Measurements from ENCODE around the gene ACVRL1.

ACVRL1 gene

DNA sequence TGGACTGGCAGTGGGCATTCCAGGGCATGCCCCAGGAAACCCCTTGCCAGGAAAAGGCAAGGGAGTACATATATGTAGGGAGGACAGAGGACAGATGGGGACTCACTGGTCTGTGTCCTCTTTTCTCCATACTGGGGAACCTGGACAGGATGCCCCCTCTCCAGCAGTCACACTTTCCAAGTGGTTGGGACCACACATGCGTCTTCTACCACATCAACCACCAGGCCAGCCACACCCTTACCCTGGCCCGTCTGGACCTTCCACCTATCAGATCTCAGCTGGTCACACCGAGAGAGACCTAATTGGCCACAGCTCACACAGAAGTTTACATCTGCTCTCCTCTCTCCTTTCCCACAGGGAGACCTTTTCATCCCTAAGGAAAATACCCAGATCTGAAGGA lies 11.1 kb upstream of the ACVRL1 start:
- in situ Hi-C loops (cut with MboI; ENCODE audit: low sequenced_read_pairs), result no loop called here

DNA sequence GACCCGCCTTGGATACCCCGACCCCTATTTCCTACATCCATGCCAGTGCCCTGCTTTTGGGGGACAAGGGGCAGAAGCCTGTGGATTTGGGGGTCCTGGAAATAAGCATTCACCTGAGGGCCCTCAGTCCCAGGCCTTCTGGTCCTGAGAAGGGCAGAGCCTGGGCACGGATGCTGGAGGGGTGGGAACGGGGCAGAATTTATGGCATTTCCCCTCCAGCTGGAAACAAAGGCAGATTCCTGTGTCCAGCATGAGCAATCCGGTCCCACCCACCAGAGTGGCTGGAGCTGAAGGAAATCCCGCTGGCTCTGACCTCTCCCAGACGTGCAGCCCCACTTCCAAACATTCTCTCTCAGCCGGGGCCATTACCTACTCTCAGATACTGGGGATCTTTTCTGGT lies 10.1 kb upstream of the ACVRL1 start:
- in situ Hi-C loops (cut with MboI; ENCODE audit: low sequenced_read_pairs), result no loop called here

DNA sequence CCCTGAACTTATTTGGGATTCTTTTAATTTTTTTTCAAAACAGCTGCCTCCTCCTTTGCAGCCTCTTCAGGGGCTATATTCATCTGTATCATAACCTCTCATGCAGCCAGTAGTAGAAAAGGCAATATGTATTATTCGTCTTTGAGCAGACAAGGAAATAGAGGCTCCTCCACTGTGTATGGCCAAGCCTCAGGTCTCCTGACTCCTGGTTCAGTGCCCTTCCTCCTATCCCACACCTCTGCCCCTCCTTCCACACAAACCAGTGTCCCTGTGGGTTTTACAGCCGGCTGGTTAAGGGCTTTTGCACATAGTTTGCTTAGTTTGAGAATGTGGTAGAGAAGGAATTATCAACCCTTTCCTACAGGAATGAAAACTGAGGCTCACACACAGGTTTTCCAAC lies 8.8 kb upstream of the ACVRL1 start:
- in situ Hi-C loops (cut with MboI; ENCODE audit: low sequenced_read_pairs), result no loop called here

DNA sequence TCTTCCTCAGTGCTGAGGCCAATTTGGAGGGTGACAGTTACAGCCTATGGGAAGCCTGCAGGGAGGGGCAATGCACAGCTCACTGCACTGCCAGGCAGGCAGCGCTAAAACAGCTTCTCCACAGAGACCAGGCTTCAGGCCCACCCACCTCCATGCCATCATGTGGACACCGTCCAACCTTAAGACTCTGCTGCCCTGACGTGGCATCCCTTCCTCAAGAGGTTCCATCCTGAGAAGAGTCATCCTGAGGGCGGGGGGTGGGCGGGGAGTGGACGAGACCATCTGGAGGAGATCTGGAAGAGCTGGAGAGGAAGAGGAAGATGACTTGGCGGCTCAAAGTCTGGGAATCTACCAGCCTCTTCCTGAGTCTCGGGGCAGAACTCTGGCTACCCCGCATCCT lies 8.4 kb upstream of the ACVRL1 start:
- in situ Hi-C loops (cut with MboI; ENCODE audit: low sequenced_read_pairs), result no loop called here

DNA sequence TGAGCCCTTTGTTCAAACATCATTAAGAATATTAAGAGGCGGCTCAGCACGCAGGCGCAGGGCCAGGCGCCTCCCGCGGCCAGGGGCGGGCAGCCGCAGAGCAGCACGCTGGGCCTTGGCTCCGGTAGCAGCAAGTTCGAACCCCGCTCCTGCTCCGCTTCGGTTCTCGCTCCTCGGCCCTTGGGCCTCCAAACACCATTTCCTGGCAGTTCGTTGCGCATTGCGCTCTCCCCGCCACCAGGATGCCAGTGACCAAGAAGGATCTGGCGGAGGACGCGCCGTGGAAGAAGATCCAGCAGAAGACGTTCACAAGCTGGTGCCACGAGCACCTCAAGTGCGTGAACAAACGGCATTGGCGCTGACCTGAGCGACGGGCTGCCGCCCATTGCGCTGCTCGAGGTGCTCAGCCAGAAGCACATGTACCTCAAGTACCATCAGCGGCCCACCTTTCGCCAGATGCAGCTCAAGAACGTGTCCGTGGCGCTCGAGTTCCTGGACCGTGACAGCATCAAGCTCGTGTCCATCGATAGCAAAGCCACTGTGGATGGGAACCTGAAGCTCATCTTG lies 6.9 kb upstream of the ACVRL1 start:
- in situ Hi-C loops (cut with MboI; ENCODE audit: low sequenced_read_pairs), result no loop called here

DNA sequence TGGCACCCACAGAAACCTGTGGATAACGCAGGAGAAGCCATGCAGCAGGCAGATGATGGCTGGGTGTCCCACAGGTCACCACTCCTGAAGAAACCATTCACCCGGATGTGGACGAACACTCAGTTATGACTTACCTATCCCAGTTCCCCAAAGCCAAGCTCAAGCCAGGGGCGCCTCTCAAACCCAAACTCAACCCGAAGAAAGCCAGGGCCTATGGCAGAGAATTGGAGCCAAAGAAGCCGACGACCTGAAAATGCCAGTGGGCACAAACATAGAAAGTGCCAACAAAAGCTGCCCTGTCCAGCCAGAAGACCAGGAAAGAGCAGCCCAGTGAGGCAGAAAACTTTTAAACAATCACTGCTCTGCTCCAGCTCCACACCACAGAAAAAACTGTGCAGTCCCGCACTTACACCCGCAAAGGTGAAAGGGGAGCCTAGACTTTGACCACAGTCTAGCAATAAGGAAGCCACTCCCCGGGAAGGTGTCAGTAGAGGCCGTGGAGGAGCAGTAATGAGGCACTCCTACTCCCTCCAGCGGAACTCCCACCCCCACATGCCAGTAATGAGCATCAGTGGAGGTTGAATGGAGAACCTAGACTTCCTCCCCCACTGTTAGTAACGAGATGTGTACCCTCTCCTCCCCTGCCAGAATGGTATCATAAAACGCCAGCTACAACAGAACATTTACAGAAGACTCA lies 6.0 kb upstream of the ACVRL1 start:
- in situ Hi-C loops (cut with MboI; ENCODE audit: low sequenced_read_pairs), result no loop called here

DNA sequence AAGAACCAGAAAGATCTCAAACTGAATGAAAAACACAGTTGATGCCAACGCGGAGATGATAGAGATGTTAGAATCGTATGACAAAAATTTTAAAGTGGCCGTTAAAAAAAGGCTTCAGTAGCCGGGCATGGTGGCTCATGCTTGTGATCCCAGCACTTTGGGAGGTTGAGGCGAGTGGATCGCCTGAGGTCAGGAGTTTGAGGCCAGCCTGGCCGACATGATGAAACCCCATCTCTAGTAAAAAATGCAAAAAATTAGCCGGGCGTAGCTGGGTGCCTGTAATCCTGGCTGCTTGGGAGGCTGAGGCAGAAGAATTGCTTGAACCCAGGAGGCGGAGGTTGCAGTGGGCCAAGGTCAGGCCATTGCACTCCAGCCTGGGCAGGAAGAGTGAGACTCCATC lies 5.4 kb upstream of the ACVRL1 start:
- in situ Hi-C loops (cut with MboI; ENCODE audit: low sequenced_read_pairs), result no loop called here

DNA sequence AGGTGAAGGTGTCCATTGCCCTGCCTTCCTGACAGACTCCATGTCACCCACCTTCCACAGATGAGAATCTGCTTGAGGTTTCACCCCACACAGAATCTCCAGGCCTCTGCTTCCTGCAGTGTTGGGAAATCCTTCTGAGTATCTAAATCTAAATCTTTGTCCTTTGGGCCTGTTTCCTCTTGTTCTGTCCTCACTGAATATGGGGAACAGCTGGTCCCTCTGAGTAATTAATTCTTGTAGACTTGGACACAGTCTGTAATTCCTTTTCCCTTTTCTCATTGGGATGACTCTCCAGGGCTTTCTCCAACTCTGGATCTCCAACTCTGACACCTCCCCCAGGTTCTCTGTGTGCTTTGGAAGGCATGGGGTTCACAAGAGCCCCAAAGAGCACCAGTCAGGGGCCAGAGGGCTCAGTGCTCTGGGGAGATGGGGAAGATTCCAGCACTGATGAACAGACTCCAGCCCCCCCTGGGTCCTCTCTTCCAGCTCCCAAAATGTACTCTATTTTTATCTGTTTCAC lies 2.3 kb upstream of the ACVRL1 start:
- in situ Hi-C loops (cut with MboI; ENCODE audit: low sequenced_read_pairs), result no loop called here

DNA sequence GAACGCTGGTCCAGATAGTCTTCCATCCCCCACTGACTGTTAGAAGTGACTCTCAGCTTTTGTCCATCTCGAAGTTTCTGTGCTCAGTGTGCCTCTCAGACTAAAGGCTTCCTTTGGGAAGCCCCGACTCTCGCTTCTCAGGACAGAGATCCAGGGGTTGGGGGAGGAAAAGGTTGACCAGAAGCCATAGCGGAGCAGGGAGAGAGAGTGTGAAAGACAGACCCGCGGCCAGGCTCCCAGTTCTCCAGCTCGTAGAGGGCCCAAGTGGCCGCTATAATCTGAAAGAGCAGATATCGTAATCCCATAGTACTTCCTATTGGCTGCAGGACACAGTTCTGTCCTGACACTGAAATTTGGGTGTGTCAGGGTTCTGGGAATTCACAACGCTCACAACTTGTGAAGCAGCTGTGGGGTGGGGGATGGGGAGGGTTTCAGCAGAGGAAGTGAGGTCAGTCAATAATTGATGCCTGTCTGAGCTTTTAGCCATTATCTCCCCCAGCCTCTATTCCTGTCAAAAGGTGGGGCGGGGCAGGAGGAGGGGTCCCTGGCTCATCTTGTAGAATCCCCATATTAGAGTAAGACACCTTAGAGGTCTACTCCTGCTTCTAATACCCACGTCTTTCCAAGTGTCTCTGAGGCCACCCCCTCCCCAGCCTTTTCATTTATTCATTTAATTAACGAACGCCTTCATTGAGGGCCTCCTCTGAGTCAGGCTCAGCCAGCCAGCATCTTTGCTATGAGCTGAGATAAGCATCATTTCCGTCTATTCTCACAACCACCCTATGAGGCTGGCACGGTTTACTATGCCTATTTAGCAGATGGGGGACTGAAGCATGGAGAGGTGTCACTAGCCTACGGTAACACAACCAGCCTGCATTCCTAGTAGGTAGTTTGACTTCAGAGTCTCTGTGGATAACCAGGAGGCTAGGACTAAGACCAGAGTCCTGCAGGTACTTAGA lies 1.6 kb upstream of the ACVRL1 start:
- in situ Hi-C loops (cut with MboI; ENCODE audit: low sequenced_read_pairs), result no loop called here

DNA sequence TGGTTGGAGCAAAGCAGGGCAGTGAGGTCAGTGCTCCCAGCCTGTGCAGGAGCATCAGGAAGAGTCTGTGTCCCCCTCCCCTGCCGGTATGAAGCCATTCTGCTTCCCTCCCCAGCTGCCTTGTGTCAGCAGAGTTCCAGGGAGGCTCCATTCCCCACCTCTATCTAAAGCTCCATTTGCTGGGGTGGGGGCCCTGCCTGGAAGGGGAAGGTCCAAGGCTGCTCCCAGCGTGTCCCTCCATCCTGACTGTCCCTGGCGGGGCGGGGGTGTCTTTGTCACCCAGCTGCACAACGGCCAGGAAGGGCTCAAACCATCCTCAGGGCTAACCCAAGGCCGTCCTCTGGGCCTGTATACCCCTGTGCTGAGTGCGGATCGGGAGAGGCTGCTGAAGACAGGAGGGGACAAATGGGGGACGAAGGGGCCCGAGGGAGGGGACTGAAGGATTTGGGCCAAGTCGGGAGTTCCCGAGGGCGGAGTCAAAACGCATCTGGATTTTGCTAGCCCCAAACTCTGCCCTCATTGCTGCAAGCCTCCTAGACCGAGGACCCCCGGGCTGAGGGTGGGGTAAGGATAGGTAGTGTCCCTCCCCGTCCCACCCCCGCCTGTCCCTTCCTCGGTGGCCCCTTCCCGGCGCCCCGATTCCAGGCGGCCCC lies 748 bp upstream of the ACVRL1 start:
- in situ Hi-C loops (cut with MboI; ENCODE audit: low sequenced_read_pairs), result no loop called here

DNA sequence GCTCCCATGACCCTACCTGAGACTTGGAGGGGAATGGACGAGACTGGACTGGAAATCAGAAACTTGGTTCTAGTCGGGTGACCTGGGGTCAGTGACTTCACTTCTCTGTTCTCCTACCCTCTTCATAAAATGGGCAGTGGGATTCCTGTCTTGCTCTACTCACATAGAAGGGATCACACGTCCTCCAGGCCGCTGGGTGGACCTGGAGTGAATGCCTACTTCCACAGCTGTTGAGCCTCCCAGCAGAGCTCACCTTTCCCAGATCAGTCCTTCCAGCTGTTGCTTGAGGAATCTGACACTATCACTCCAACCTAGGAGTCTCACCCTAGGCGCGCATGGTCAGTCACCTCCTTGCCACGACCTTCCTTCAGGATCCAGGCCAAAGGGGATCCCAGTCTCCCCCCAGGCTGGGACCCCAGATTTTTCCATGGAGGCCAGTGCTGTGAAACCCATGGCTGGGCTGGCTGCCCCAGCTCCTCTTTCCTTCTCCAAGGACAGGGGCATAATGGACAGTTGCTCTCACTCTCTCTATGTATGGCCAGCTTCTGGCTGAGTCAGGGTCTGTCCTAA lies 637 bp downstream of the ACVRL1 start:
- in situ Hi-C loops (cut with MboI; ENCODE audit: low sequenced_read_pairs), result no loop called here

DNA sequence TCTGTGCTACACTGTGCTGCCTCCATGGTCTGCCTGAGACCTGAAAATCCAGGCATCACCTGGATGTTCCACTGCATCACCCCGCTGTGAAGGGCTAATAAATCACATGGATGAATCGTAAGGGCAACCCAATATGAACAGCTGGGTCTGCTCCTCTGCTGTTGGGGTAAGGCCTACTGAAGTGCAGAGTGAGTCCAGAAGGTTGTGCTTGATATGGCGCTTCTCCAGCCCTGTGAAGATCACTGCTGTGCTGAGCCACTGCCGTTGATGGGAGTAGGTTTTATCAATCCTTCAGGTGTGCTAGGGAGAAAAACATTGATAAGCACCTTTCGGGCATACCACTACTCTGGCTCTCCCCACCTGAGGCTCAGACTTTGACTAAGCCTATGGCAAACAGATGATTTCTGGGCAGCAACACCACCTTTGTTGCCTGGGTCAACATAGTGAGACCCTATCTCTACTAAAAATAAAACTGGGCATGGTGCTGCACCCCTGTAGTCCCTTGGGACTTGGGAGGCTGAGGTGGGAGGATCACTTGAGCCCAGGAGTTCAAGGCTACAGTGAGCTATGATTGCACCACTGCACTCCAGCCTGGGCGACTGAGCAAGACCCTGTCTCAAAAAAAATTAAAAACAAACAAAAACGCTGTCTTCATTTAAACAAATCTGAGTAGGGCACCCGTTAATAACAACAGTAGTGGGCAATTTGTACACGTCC lies 1.7 kb downstream of the ACVRL1 start:
- in situ Hi-C loops (cut with MboI; ENCODE audit: low sequenced_read_pairs), result no loop called here

DNA sequence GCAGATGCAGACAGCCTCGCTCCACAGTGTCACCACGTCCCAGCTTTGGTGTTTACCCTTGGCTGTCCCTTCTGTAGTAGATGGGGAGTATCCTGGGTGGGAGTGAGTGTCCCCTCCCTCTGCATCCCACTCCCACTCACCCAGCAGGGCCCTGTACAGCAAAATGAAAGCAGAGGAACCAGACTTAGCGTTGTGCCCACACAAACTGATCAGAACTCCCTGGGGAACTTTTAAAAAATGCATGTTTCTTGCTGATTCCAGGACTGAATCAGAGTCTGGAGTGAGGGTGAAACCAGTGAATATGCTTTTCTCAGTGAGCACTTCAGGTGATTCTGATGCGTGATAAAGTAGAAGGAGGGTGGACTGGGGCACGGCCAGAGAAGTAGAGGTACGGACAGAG lies 2.9 kb downstream of the ACVRL1 start:
- in situ Hi-C loops (cut with MboI; ENCODE audit: low sequenced_read_pairs), result no loop called here

DNA sequence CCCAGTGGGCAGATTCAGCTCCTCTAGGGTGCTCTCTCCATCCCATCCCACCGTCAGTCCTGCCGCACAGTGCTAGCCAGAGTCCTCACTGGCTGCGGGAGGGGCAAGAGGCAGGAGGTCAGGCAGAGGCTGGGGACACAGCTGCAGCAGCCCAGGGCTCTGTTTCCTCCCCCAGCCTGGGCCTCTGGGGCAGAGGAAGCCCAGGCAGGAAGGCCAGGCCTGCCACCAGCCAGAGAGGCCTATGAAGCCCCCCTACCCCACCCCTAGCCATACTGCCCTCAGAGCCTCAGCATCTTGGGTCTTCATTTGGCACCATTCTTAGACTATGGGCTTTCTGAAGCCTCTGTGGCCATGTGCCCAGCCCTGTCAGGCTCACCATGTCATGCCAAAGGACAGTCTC lies 3.4 kb downstream of the ACVRL1 start:
- in situ Hi-C loops (cut with MboI; ENCODE audit: low sequenced_read_pairs), result no loop called here

DNA sequence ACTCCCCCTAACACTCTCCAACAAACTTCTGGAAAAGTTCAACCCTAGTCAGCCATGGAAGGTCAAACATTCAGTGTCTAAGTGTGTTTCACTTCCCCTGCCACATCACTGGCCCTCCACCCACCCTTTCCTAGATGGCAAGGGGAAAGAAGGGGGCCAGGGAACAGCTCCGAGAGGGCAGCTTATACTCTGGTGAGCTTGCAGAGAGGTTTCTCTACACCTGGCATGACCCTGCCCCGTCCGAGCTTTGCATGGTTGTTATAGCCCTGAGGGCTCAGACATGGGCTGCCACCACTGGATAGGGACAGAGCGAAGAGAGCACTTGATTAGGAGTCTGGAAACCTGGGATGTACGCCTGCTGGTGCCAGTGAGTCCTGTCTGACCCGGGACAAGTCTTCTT lies 4.0 kb downstream of the ACVRL1 start:
- in situ Hi-C loops (cut with MboI; ENCODE audit: low sequenced_read_pairs), result no loop called here

DNA sequence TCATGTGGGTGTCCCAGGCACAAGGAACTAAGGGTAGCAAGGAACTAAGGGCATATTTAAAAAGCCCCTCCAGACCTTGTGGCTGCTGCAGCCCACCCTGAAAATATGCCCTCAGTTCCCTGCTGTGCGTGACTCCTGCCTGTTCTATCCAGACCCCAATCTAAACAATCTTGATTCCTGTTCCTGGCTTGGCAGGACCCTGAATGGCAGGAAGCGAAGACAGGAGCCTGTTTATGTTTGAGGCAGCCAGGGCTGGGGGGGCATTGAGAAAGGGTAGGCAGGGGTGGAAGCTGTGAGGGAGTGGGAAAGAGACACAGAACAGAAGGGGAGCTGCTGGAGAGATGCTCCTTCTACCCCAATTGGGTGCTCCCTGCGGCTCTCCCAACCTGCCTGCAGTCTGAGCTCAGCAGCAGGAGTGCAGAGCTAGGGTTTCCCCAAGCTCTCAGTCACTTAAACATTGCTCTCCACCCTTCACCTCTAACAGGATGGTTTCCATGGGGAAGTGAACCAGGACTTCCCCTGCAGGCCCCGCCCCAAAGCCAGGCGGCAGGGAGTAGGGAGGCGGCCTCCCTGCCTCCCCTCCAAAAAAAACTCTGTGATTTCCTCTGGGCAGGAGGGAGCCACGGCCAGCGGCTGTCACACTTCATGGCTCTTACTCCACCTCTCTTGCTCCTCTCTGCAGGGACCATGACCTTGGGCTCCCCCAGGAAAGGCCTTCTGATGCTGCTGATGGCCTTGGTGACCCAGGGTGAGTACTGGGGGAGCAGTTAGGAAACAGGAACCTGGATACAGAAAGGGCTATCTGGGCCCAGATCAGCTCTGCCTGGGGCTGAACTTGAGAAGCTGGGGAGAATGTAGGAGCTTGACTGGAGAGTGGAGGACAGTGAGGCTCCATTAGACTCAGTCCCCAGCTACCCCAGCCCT lies 4.7 kb downstream of the ACVRL1 start:
- in situ Hi-C loops (cut with MboI; ENCODE audit: low sequenced_read_pairs), result no loop called here

DNA sequence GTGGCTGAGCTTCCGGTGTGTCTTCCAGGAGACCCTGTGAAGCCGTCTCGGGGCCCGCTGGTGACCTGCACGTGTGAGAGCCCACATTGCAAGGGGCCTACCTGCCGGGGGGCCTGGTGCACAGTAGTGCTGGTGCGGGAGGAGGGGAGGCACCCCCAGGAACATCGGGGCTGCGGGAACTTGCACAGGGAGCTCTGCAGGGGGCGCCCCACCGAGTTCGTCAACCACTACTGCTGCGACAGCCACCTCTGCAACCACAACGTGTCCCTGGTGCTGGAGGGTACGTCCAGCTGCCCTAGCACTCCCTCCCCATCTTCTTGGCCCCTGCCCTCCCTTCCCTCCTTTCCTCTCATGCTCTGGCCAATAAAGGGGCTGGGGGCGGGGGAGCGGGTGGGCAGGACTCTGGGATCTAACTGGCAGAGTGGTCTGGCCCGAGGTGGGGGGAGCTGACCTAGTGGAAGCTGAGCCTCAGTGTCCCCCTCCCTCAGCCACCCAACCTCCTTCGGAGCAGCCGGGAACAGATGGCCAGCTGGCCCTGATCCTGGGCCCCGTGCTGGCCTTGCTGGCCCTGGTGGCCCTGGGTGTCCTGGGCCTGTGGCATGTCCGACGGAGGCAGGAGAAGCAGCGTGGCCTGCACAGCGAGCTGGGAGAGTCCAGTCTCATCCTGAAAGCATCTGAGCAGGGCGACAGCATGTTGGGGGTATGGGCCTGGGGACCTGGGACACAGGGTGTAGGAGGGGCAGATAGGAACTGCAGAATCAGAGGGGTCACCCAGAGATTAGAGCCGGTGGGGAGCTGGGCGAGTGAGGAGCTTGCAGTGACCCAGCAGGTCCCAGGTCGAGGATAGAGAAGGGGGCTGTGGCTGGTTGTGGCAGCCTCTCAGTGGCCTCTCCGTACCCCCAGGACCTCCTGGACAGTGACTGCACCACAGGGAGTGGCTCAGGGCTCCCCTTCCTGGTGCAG lies 6.0 kb downstream of the ACVRL1 start:
- in situ Hi-C loops (cut with MboI; ENCODE audit: low sequenced_read_pairs), result no loop called here

All from HL-60/S4 treated with retinoic acid at 250 ng/mL for 4 days and 3 days (cell line).